Panc1 (cell line): ENCODE measurements around the gene VWC2L. TPM values are rescaled to one million over a fixed set of nuclear protein-coding genes. Genes with fewer than 3 reads are reported as not detected.

Experiments
- ATAC-seq: fragments of 200-7000 bp; cut with Tn5 transposase; 2 replicates; pipeline ENCODE4 v1.9.1; 2020; ENCODE audit warnings: mild to moderate bottlenecking, moderate library complexity
- BruUV-seq: library from RNA; stranded (reverse); fragments of 400-500 nt; replicated peaks from 2 replicates; lab custom pipeline; 2021; lab: Mats Ljungman, UMichigan
- CTCF ChIA-PET: fragments of 300-600 bp; sonication (Branson Sonifier 250); formaldehyde crosslinking; loops from one replicate; lab custom pipeline; 2022; ENCODE audit warnings: antibody characterized with exemption; lab: Charles Lee
- POLR2A ChIA-PET: fragments of 300-600 bp; sonication (Branson Sonifier 250); formaldehyde crosslinking; loops from one replicate; lab custom pipeline; 2022; ENCODE audit warnings: antibody characterized with exemption; lab: Charles Lee
- DNase-seq: peaks from one replicate; pipeline ENCODE4 v3.0.0-alpha.2; 2010; ENCODE audit warnings: low read depth, low spot score
- H3K27ac ChIP-seq: 2 replicates; pipeline ENCODE4 v1.5.1; 2011; ENCODE audit warnings: mild to moderate bottlenecking, low read length, inconsistent platforms
- H3K27me3 ChIP-seq: fragments of 200-500 bp; sonication (Bioruptor generic); 2 replicates; pipeline ENCODE4 v1.6.0; 2014; ENCODE audit warnings: low read length, inconsistent platforms; ENCODE audit not compliant: control insufficient read depth, insufficient read depth
- H3K36me3 ChIP-seq: fragments of 200-500 bp; sonication (Bioruptor generic); 2 replicates; pipeline ENCODE4 v1.5.1; 2014; ENCODE audit warnings: inconsistent platforms, mild to moderate bottlenecking, low read length, moderate library complexity; ENCODE audit not compliant: control insufficient read depth, insufficient read depth
- H3K4me1 ChIP-seq: 2 replicates; pipeline ENCODE4 v1.5.1; 2011; ENCODE audit warnings: inconsistent platforms, mild to moderate bottlenecking, low read length, moderate library complexity; ENCODE audit not compliant: control insufficient read depth, insufficient read depth
- H3K4me3 ChIP-seq, 2 experiments: 2 replicates each; pipeline ENCODE4 v1.5.1; 2011 to 2012; ENCODE audit warnings: low read depth in 2 of 2, low read length in 2 of 2, mild to moderate bottlenecking in 2 of 2, inconsistent platforms in 1 of 2, moderate library complexity in 1 of 2
- H3K9me3 ChIP-seq: fragments of 200-500 bp; sonication (Bioruptor generic); 2 replicates; pipeline ENCODE4 v1.5.1; 2014; ENCODE audit warnings: low read depth, mild to moderate bottlenecking, inconsistent platforms, low read length, moderate library complexity; ENCODE audit not compliant: control insufficient read depth, insufficient read depth
- CTCF ChIP-seq: fragments of 450-650 bp; IDR thresholded peaks from 2 replicates; pipeline ENCODE4 v1.5.1; 2017; ENCODE audit warnings: mild to moderate bottlenecking
- POLR2AphosphoS5 ChIP-seq: IDR thresholded peaks from 2 replicates; pipeline ENCODE4 v1.6.1; 2012; ENCODE audit warnings: mild to moderate bottlenecking, low read depth, low read length, moderate library complexity
- SIN3A ChIP-seq: IDR thresholded peaks from 2 replicates; pipeline ENCODE4 v1.6.1; 2012; ENCODE audit warnings: low read depth, mild to moderate bottlenecking, low read length, moderate library complexity, borderline replicate concordance; ENCODE audit not compliant: insufficient read depth
- TCF7L2 ChIP-seq: IDR thresholded peaks from 2 replicates; pipeline ENCODE4 v1.6.1; 2011; ENCODE audit warnings: mild to moderate bottlenecking, low read depth, low read length, inconsistent platforms
- in situ Hi-C: cut with HindIII; loops from 2 replicates; pipeline ENCODE4 v1.10.0; 2016; ENCODE audit warnings: low sequenced_read_pairs, low pct_unique_long_range_greater_than_20kb
- intact Hi-C: fragments of 100-400 bp; cut with micrococcal nuclease; formaldehyde crosslinking; loops from one replicate; pipeline ENCODE4 v1.10.0; 2022; ENCODE audit not compliant: unreplicated experiment
- total RNA-seq: library from RNA; stranded (reverse); gene quantifications from one replicate; pipeline ENCODE4 v1.2.1, GENCODE V29; 2021; ENCODE audit not compliant: unreplicated experiment
- TF ChIP-seq, protein P1 (sequence below), 2 experiments: IDR thresholded peaks; 2 replicates each; pipeline ENCODE4 v1.6.1; 2011 to 2012; ENCODE audit warnings: low read depth in 2 of 2, control low read depth in 1 of 2, low read length in 1 of 2, mild to moderate bottlenecking in 1 of 2, moderate library complexity in 1 of 2; ENCODE audit not compliant: insufficient read depth in 1 of 2

VWC2L gene
- total RNA-seq, 1 experiment from 2014 or later, result not detected

DNA sequence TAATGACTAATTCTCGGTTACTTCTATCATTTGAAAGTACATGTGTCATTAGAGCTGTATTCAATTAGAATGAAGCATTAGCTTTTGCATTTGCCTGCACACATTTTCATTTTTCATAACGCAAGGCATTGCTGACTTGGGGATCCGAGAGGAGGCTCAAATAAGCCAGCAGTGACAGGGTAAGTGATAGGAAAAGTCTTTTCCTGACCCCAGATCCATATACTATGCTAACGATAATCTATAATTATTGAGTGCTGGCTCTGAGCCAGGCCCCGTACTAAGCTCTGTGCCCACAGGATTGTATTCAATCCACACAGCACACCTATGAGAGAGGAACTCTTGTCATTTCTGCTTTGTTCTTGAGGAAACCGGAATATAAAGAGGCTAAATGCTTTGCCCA lies 168.2 kb downstream of the VWC2L start:
- H3K4me3 ChIP-seq, result no peak overlapping the region
- intact Hi-C loops (no loop called here), in situ Hi-C loops (no loop called here)
- ATAC-seq (no peak), DNase-seq (no peak)
- no TSS peak for BruUV-seq
- H3K4me1 ChIP-seq, result no peaks in the 10 kb centered on the region
- POLR2A ChIA-PET, result no interaction called here
- no peak overlapping the region for H3K27ac ChIP-seq
- no peaks in the 10 kb centered on the region for H3K27me3 ChIP-seq
- no peak for TF ChIP-seq SIN3A
- no peak for TF ChIP-seq CTCF
- TF ChIP-seq POLR2AphosphoS5, result no peak
- TF ChIP-seq TCF7L2, result no peak
- TF ChIP-seq, protein P1, sequence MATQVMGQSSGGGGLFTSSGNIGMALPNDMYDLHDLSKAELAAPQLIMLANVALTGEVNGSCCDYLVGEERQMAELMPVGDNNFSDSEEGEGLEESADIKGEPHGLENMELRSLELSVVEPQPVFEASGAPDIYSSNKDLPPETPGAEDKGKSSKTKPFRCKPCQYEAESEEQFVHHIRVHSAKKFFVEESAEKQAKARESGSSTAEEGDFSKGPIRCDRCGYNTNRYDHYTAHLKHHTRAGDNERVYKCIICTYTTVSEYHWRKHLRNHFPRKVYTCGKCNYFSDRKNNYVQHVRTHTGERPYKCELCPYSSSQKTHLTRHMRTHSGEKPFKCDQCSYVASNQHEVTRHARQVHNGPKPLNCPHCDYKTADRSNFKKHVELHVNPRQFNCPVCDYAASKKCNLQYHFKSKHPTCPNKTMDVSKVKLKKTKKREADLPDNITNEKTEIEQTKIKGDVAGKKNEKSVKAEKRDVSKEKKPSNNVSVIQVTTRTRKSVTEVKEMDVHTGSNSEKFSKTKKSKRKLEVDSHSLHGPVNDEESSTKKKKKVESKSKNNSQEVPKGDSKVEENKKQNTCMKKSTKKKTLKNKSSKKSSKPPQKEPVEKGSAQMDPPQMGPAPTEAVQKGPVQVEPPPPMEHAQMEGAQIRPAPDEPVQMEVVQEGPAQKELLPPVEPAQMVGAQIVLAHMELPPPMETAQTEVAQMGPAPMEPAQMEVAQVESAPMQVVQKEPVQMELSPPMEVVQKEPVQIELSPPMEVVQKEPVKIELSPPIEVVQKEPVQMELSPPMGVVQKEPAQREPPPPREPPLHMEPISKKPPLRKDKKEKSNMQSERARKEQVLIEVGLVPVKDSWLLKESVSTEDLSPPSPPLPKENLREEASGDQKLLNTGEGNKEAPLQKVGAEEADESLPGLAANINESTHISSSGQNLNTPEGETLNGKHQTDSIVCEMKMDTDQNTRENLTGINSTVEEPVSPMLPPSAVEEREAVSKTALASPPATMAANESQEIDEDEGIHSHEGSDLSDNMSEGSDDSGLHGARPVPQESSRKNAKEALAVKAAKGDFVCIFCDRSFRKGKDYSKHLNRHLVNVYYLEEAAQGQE (IDR thresholded peaks at IDR 0.05; ENCODE audit: insufficient read depth in 1 of 2, low read depth in 2 of 2, low read length in 1 of 2), result no peak
- H3K36me3 ChIP-seq, result no peaks in the 10 kb centered on the region
- H3K9me3 ChIP-seq, result no peaks in the 10 kb centered on the region
- CTCF ChIA-PET, result no interaction called here

DNA sequence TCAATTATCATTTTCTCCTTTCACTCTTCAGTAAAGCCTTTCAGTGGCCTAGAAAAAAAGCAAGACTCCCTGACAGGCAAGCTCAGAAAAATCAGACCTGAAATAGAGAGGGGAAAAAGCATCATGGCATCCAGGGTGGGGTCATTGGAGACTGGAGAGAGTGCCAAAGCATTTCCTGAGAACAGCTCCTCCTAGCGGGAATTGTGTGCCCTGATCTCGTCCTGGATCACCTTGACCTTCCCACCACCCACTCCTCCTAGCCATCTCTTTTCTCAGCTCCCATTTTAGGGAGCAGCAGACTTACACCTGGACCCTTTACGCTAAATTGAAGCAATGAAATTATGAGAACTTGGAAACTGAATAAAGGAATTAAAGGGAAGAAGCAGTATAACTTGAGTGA lies 176.6 kb downstream of the VWC2L start:
- Histone ChIP-seq H3K4me1 (no peaks in the 10 kb centered on the region), H3K27me3 (no peaks in the 10 kb centered on the region), H3K4me3 (no peak overlapping the region), H3K36me3 (no peaks in the 10 kb centered on the region), H3K9me3 (no peaks in the 10 kb centered on the region), H3K27ac (no peak overlapping the region)
- ATAC-seq (no peak), DNase-seq (no peak)
- intact Hi-C loops (no loop called here), in situ Hi-C loops (no loop called here)
- POLR2A ChIA-PET, result no interaction called here
- TF ChIP-seq CTCF (peak; percentile 44), POLR2AphosphoS5 (no peak)
- CTCF ChIA-PET, result interaction anchor here (0.6 kb wide), 2 partner anchors 347 to 1504 kb away, joined by 4 to 5 read pairs; no protein-coding TSS in a partner anchor
- BruUV-seq, result no TSS peak
